Neural progenitor cell (in vitro differentiated cells): ENCODE measurements around the gene COQ5. TPM values are rescaled to one million over a fixed set of nuclear protein-coding genes. Genes with fewer than 3 reads are reported as not detected.
A peak's percentile ranks its signal among the peaks of the same experiment; 100 is the strongest.

Experiments used
- DNase-seq: peaks from one replicate; pipeline ENCODE4 v3.0.0-alpha.2; 2016; ENCODE audit warnings: low spot score
- H2AFZ ChIP-seq: fragments of 200-600 bp; sonication (generic); replicated peaks from 2 replicates; pipeline ENCODE4 v1.6.1; 2016; ENCODE audit warnings: antibody characterized with exemption
- H3F3A ChIP-seq: fragments of 200-600 bp; sonication (generic); 2 replicates; pipeline ENCODE4 v1.6.1; 2016; ENCODE audit warnings: antibody characterized with exemption, low read depth
- H3K27ac ChIP-seq: fragments of 200-600 bp; sonication (generic); 2 replicates; pipeline ENCODE4 v1.5.1; 2016; ENCODE audit warnings: mild to moderate bottlenecking
- H3K27me3 ChIP-seq: fragments of 200-600 bp; sonication (generic); 2 replicates; pipeline ENCODE4 v1.6.1; 2016; ENCODE audit warnings: mild to moderate bottlenecking, moderate library complexity
- H3K36me3 ChIP-seq: fragments of 200-600 bp; sonication (generic); 2 replicates; pipeline ENCODE4 v1.5.1; 2016
- H3K4me1 ChIP-seq: fragments of 200-600 bp; sonication (generic); 2 replicates; pipeline ENCODE4 v1.6.1; 2016; ENCODE audit warnings: mixed run types
- H3K4me2 ChIP-seq: fragments of 200-600 bp; sonication (generic); 2 replicates; pipeline ENCODE4 v1.6.1; 2016
- H3K4me3 ChIP-seq: fragments of 200-600 bp; sonication (generic); 2 replicates; pipeline ENCODE4 v1.5.1; 2016
- H3K79me2 ChIP-seq: fragments of 200-600 bp; sonication (generic); 2 replicates; pipeline ENCODE4 v1.6.1; 2016; ENCODE audit warnings: low read depth
- H3K9ac ChIP-seq: fragments of 200-600 bp; sonication (generic); 2 replicates; pipeline ENCODE4 v1.6.1; 2016
- H3K9me3 ChIP-seq: fragments of 200-600 bp; sonication (generic); 2 replicates; pipeline ENCODE4 v1.5.1; 2016; ENCODE audit warnings: low read depth
- H4K20me1 ChIP-seq: fragments of 200-600 bp; sonication (generic); 2 replicates; pipeline ENCODE4 v1.6.1; 2016; ENCODE audit warnings: low read depth
- H3K27ac Mint-ChIP-seq: 3 replicates; pipeline ENCODE4 v1.8.0; 2021; ENCODE audit warnings: mixed read lengths
- H3K27me3 Mint-ChIP-seq: 2 replicates; pipeline ENCODE4 v1.8.0; 2022; ENCODE audit warnings: low read depth, mild to moderate bottlenecking, inconsistent platforms, moderate library complexity, mixed read lengths; ENCODE audit not compliant: insufficient read depth
- H3K36me3 Mint-ChIP-seq: 3 replicates; pipeline ENCODE4 v1.8.0; 2021; ENCODE audit warnings: mixed read lengths
- H3K4me1 Mint-ChIP-seq: 3 replicates; pipeline ENCODE4 v1.8.0; 2021; ENCODE audit warnings: mixed read lengths
- H3K4me3 Mint-ChIP-seq: 3 replicates; pipeline ENCODE4 v1.8.0; 2021; ENCODE audit warnings: mild to moderate bottlenecking, moderate library complexity, mixed read lengths
- H3K9me3 Mint-ChIP-seq: 3 replicates; pipeline ENCODE4 v1.8.0; 2020; ENCODE audit warnings: mixed read lengths
- CTCF ChIP-seq: fragments of 200-600 bp; sonication (generic); IDR thresholded peaks from 2 replicates; pipeline ENCODE4 v1.5.1; 2017; ENCODE audit warnings: antibody characterized with exemption, mild to moderate bottlenecking
- EZH2 ChIP-seq: fragments of 200-600 bp; sonication (generic); IDR thresholded peaks from 2 replicates; pipeline ENCODE4 v1.6.1; 2017; ENCODE audit warnings: antibody characterized with exemption, mild to moderate bottlenecking, moderate library complexity
- EZH2phosphoT487 ChIP-seq: fragments of 200-600 bp; sonication (generic); IDR thresholded peaks from 2 replicates; pipeline ENCODE4 v1.6.1; 2017; ENCODE audit warnings: antibody characterized with exemption
- total RNA-seq: library from RNA; depleted of rRNA; stranded (reverse); fragments of >200 nt; gene quantifications from 2 replicates; pipeline ENCODE4 v1.2.3, GENCODE V29; 2015; ENCODE audit warnings: low replicate concordance

The COQ5 gene
- total RNA-seq, 1 donor from 2014 or later: 72.7 TPM

GRCh38 chr12:120498870-120499515 is 30.0 kb downstream of the COQ5 start:
- Histone ChIP-seq H3K4me3 (no peak overlapping the region), H3K9me3 (no peaks in the 10 kb centered on the region), H3K79me2 (peaks cover 36% of the 10 kb centered on the region), H3F3A (peaks cover 56% of the 10 kb centered on the region), H3K36me3 (peaks cover 3% of the 10 kb centered on the region), H3K4me1 (peaks cover 19% of the 10 kb centered on the region), H3K4me2 (peak overlapping the region; percentile 100), H4K20me1 (peaks cover 31% of the 10 kb centered on the region), H2AFZ (no peak overlapping the region), H3K27me3 (no peaks in the 10 kb centered on the region), H3K9ac (no peak overlapping the region), H3K27ac (peak overlapping the region; percentile 40)
- peak overlapping the region; percentile 99 for H3K4me3 Mint-ChIP-seq
- TF ChIP-seq EZH2phosphoT487: no peak
- TF ChIP-seq EZH2: no peak
- TF ChIP-seq CTCF: no peak
- H3K4me1 Mint-ChIP-seq: peaks cover 31% of the 10 kb centered on the region
- no peaks in the 10 kb centered on the region for H3K9me3 Mint-ChIP-seq
- no peak for DNase-seq
- peak overlapping the region; percentile 40 for H3K27ac Mint-ChIP-seq
- peaks cover 2% of the 10 kb centered on the region for H3K27me3 Mint-ChIP-seq
- H3K36me3 Mint-ChIP-seq: peaks cover 29% of the 10 kb centered on the region

GRCh38 chr12:120497524-120498150 is 31.3 kb downstream of the COQ5 start:
- peak overlapping the region; percentile 86 for H3K4me3 ChIP-seq
- peaks cover 19% of the 10 kb centered on the region for H3K4me1 ChIP-seq
- H3F3A ChIP-seq: peaks cover 51% of the 10 kb centered on the region
- Mint-ChIP-seq H3K27ac (no peak overlapping the region), H3K36me3 (peaks cover 23% of the 10 kb centered on the region), H3K4me3 (peak overlapping the region; percentile 99), H3K4me1 (peaks cover 31% of the 10 kb centered on the region), H3K27me3 (peaks cover 2% of the 10 kb centered on the region), H3K9me3 (no peaks in the 10 kb centered on the region)
- H3K9me3 ChIP-seq: no peaks in the 10 kb centered on the region
- peaks cover 31% of the 10 kb centered on the region for H4K20me1 ChIP-seq
- no peak overlapping the region for H3K27ac ChIP-seq
- peaks cover 3% of the 10 kb centered on the region for H3K36me3 ChIP-seq
- H3K27me3 ChIP-seq: no peaks in the 10 kb centered on the region
- peak overlapping the region; percentile 100 for H3K4me2 ChIP-seq
- H3K79me2 ChIP-seq: peaks cover 37% of the 10 kb centered on the region
- H3K9ac ChIP-seq: peak overlapping the region; percentile 67
- H2AFZ ChIP-seq: no peak overlapping the region
- no peak for TF ChIP-seq CTCF
- no peak for TF ChIP-seq EZH2phosphoT487
- TF ChIP-seq EZH2: no peak
- DNase-seq: no peak

- DNase-seq: peak; percentile 84
- peak overlapping the region; percentile 100 for H3K4me2 ChIP-seq
- H3K36me3 ChIP-seq: peaks cover 3% of the 10 kb centered on the region
- H3K27me3 Mint-ChIP-seq: peaks cover 2% of the 10 kb centered on the region
- H3K9ac ChIP-seq: peak overlapping the region; percentile 67
- TF ChIP-seq CTCF: peak; percentile 8
- TF ChIP-seq EZH2: no peak
- peaks cover 31% of the 10 kb centered on the region for H3K4me1 Mint-ChIP-seq
- H3K4me1 ChIP-seq: peaks cover 19% of the 10 kb centered on the region
- peak overlapping the region; percentile 98 for H3K27ac Mint-ChIP-seq
- no peaks in the 10 kb centered on the region for H3K27me3 ChIP-seq
- H3K4me3 ChIP-seq: peak overlapping the region; percentile 86
- no peak overlapping the region for H2AFZ ChIP-seq
- peak overlapping the region; percentile 99 for H3K4me3 Mint-ChIP-seq
- peaks cover 51% of the 10 kb centered on the region for H3F3A ChIP-seq
- no peaks in the 10 kb centered on the region for H3K9me3 ChIP-seq
- peaks cover 31% of the 10 kb centered on the region for H4K20me1 ChIP-seq
- peaks cover 23% of the 10 kb centered on the region for H3K36me3 Mint-ChIP-seq
- H3K27ac ChIP-seq: peak overlapping the region; percentile 50
- H3K79me2 ChIP-seq: peaks cover 37% of the 10 kb centered on the region
- H3K9me3 Mint-ChIP-seq: no peaks in the 10 kb centered on the region
Observed at GRCh38 chr12:120496413-120497340, 32.3 kb downstream of the COQ5 start.
